HG03097 (cell line): Measurements from ENCODE around the gene PHACTR1.
A peak's percentile ranks its signal among the peaks of the same experiment; 100 is the strongest.
"Not testable (repeated sequence)": the region's sequence is repeated elsewhere in the genome, so short reads cannot be mapped to it uniquely, and the experiment has no call there.

Experiments
- ATAC-seq: cut with Tn5 transposase; IDR thresholded peaks from one replicate; pipeline ENCODE4 v1.9.1; 2021; ENCODE audit not compliant: unreplicated experiment, low FRiP score

Gene PHACTR1

DNA sequence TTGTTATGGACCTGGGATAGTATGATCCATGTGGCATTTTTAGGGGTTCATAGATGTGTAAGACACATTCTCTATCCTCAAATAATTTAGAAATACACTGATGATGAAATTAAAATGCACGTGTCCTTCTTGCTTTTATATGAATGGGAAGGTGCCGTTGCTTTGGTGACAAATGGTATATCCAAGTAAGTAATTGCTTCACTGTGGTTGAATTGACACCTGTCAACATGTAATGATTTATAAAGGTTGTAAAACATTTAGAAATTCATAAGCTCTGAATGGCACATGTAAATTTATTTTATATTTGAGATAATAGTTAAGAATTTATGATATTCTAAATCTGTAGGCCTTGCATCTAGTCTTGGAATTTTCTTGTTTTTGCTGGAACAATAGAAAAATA is 227.0 kb downstream of the PHACTR1 start:
- no peak for ATAC-seq

DNA sequence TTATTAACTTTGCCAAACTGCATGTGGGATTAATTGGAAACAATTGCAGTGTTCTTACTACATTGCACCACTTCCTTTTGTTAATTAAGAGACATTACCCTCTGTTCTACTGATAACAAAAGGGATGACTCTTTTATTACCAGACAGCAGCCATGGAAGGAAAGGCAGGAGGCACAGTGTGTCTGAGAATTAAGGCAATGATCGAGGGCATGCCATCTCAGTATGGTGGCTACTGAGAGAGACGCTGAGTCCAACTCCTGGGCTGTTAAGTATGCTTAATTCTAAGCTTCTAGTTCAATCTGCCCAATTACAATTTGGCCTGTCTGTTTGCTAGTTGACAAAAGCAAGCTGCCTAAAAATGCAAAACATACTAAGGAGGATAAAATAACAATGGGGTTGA is 227.4 kb downstream of the PHACTR1 start:
- no peak for ATAC-seq

DNA sequence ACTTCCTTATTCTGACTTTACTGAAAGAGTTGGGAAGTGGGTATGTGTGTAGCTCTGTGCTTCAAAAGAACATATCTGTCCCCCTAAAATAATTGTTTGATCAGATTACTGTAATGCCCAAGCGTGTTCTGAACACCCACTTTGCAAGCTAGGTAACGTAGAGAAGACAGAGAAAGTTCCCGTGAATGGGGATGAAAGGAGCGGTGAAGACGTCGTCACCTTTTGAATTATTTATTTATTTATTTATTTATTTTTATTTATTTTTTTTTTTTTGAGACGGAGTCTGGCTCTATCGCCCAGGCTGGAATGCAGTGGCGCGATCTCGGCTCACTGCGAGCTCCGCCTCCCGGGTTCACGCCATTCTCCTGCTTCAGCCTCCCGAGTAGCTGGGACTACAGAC is 228.0 kb downstream of the PHACTR1 start:
- ATAC-seq = not testable (repeated sequence)

DNA sequence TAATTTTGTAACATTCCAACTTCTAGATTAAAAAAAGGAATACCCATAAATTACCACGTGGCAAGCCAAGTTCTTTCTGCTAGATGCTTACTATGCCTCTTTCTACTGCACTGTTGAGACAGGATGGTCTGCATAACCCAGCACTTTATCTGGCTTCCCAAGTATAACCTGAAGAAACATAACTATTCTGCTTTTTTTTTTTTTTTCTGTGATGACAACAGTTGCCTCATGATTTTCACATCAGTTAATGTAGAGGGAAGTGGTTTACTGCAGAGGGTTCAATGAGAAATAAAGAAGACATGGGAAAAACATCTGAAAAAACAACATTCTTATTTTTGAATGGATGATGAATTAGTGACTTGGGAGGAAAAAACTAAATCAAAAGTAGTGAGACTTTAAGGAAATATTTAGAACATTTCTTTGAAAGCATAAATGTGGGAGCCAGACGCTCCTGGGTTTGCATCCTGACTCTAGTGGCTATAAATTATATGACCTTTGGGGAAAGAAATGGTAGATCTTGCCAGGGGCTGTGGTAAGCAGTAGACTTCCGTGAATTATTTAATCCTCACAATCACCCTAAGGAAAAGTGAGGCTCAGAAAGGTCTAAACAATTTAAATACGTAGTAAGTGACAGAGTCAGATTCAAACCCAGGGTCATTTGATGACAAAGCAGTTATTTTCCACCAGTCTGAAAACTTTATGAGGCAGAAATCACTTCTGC is 230.7 kb downstream of the PHACTR1 start:
- ATAC-seq = no peak

DNA sequence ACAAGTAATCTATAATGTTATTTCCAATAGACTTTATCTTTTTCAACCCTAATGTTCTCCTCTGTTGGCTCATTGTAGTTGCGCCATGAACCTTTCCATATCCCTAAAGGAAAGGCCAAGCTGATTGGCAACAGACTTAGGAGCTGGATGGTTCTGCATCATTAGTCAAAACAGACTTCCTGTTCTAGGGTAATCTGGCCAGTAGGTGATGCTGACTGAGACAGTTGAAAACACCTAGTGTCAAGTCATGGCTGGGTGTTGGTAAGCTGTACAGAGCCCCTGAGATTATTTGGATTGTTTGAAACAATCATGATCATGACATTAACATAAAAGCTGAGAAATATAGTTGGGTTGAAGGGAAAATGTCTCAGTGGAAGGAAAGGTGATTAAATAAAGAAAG is 231.4 kb downstream of the PHACTR1 start:
- no peak for ATAC-seq

DNA sequence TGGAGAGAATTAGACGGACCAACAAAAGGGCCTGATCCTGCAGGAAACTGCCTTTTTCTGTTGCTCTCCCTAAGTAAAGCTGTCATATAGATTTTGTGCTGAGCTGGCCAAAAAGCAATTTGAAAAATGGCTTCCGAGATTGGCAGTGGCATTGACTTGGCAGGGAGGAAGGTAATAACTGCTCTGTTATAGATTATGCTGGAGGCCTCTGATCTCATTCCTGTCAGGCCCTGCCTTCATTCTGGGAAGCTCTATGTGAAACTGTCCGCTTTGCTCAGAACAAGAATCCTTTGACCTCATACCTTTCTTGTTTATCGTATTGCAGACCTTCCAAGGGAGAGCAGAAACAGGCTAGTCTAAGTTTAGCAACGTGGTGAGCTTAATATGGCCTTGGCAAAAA is 234.4 kb downstream of the PHACTR1 start:
- no peak for ATAC-seq

DNA sequence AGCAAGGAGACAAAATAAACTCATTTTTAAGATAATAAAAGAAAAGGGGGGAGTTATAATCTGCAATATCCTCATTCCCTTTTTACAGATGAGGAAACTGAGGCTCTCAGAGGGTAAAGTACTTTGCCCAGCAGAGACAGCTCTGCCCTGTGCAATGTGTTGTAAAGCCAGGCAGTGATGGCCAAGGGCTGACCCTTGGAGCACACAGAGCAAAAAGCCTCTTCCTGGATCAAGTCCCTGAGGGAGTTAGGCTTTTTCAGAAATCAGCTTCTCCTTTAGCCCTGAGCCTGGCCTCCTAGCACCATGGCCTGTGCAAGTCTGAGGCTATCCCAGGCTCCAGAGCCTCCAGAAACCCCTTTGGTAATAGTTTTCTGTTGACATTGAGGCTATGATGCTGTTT is 234.8 kb downstream of the PHACTR1 start:
- ATAC-seq = no peak

DNA sequence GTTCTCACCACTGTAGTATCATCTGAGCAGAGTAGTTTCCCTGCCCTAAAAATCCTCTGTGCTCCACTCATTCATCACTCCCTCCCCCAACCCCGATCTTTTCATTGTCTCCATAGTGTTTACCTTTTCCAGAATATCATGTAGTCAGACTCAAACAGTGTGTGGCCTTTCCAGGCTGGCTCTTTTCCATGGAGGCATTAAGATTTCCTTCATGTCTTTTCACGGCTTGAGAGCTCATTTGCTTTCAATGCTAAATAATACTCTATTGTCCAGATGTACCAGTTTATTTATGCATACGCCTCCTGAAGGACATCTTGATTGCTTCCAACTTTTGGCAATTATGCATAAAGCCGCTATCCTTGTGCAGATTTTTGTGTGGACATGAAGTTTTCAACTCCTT is 235.8 kb downstream of the PHACTR1 start:
- ATAC-seq = no peak

DNA sequence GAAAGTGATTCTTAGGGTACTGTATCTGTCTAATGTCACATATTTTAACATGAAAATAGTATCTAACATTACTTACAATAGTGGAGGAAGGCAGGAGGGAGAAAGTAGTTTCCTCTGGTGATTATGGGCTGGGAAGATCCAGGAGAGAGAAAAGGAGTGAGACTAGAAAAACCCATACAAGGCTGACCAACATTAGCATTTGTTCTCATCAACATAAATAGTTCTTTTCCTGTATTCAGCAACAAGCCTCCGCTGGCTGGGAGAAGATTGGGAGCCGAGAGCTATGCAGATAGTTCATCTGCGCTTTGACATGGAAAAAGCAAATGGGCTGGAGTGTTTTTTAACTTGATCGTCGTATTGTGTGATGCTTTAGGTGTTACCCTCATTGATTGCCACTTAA is 239.4 kb downstream of the PHACTR1 start:
- ATAC-seq = no peak

DNA sequence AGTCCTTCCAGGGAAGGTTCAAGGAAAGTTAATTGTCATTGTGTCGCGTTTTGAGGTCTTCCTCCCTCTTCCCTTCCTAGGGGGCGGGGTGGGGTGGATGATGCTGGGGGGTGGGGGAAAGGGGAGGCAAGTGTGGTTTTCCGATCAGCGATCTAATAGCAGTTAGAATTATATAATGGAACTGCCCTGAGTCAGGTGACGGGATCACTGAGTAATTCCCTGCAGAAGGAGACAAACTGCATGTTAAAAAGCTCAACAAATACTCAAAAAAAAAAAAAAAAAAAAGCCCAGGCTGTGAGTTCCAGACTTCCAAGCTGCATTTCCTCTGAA is 240.4 kb downstream of the PHACTR1 start:
- ATAC-seq = no peak

DNA sequence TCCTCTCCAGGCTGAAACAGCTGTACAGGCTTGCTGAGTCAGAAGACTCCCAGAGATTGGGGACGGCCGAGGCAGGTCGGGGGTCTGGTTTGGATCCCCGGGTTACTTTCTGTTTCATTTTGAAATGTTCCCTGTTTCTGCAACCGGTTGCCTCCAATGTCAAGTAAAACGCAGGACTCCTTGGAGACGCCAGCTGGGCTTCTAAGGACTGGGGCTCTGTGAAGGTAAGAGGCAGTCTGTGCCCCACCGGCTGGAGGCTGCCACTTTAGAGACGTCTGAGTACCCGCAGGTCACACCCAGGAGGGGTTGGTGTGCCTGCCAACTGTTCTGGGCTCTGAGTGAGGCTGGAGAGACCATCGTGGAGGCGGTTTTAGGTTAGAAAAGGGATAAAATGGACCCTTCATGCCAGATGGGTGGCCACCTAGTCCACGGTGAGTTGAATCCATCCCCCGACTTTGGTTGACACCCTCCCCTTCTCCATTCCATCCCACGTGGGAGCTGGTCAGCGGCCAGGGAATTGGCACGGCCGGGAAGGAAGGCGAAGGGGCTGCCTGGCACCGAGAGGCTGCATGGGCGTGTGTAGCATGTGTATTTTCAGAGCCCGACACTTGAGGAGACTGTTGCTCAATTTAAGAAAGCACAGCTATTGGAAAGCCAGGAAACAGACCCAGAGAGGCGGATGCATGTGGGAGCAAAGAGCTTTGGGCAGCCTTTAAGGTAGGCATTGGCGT is 240.9 kb downstream of the PHACTR1 start:
- ATAC-seq = no peak

DNA sequence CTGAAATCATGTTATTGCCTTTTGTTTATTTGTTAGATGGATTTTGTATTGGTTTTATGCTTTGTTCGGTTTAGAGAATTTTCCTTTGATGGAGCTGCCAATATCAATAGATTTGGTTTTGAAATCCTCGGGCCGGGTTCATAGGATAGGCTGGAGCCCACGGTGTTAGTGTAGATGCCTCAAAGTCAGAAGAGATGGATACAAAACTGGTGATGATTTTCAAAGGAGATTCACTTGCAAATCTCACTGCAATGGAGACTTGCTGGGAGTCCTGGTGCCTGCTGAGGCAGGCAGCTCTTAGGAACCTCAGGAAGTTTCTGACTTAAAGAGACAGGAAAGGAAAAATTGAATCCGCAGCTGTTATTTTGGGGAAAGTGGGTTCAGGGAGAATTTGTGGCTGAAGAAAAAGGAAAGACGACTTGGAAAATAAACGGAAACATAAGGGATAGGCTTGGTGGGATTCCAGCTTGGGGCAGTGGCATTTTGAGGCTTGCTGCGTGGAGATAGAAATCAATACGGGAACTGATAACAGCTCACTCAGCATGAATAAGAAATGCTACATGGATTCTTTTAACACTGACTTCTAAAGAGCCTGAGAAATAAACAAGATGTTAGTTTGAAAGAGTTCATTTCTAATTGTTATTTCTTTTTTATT is 241.6 kb downstream of the PHACTR1 start:
- no peak for ATAC-seq

DNA sequence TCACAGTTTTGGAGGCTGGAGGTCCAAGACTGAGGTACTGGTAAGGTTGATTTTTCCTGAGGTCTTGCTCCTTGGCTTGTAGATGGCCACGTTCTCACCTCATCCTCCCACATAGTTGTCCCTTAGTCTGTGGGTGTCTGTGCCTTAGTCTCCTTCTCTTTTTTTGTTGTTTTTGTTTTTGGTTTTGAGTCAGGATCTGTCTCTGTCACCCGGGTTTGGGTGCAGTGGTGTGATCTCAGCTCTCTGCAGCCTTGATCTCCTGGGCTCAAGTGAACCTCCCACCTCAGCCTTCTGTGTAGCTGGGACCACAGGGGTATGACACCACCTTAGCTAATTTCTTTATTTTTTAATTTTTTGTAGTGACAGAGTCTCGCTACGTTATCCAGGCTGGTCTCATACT is 245.2 kb downstream of the PHACTR1 start:
- no peak for ATAC-seq

DNA sequence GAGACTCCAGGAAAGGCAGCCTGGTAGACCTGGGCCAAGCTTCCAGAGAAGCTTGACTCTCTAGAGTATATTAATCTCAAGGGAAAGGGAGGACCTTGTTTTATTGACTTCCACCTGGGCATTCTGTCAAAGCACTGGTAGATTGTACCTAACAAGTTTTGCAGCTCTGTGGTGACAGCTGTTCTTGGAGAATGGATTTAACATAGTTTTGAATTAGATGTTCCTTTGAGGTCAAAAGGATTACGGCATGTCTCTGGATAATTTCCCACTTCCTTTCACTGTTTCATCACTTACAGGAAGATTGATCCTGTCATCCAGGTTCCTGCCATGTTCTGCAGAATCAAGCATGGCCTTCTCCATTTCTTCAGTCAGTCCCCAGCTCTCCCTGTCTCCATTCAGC is 246.0 kb downstream of the PHACTR1 start:
- no peak for ATAC-seq

DNA sequence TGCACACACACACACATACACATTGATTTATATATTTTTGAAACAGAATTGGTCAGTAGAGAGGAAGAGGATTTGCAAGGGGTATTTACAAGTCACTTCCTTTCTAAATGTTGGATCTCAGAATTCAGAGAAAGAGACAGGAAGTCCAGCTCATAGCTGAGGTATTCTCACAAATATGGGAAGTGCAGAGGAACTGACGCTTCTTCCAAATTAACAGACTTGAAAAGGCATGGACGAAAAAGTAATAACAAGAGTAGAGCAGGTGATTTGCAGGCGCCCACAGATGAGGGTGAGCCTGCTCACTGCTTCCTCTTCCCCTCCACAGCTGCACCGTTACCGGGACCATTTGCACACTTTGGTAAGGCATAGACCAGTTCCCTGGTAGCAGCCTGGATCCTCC is 246.4 kb downstream of the PHACTR1 start:
- peak; percentile 60 for ATAC-seq

DNA sequence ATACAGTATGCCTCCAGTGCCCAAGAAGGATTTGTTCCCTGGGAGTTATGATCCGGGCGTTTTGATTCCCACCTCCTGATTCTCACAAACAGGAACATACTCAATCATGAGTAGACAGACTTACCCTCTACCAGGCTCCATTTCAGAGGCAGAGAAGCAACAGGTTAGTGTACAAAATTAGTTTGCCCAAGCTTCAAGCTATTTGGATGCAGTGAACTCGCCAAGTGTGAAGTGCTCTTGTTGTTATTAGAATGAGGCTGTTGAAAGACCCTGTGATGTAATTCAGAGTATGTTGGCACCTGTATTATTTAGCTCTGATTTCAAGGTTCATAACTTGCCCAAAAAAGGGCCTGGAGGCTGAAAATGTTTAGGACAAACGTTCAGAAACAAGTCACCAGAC is 247.0 kb downstream of the PHACTR1 start:
- no peak for ATAC-seq

DNA sequence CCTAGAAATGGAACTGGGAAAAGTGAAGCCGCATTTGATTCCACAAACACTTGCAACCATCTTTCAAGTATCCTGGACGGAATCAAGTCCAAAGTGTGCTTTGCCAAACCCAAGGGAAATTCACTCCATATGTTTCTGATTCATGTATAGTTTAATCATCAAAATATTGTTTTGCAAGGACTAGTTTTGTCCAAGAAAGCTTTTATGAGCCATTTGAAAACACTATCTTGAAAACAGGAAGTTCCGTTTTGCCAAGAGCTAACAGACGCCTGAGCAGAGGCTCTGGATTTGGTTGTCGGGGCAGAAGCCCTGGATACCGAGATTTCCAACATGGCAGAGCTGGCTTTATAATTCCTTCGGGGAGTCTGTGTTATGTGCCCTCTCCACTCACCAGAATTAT is 251.1 kb downstream of the PHACTR1 start:
- ATAC-seq = no peak

DNA sequence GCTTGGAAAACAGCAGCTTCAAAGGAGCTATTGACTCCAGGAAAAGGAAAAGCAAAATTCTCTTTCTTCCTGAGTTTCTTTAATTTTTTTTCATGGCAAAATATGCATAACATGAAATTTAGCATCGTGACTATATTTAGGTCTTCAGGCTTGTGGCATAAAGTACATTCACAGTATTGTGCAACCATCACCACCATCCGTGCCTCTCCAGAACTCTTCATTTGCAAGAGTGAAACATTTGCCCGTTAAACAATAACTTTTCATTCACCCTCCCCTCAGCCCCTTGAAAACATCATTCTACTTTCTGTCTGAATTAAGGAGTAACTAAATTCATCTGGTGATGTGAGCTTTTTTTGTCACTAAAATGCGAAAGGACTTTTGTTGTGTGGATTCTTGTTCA is 251.7 kb downstream of the PHACTR1 start:
- ATAC-seq = no peak

DNA sequence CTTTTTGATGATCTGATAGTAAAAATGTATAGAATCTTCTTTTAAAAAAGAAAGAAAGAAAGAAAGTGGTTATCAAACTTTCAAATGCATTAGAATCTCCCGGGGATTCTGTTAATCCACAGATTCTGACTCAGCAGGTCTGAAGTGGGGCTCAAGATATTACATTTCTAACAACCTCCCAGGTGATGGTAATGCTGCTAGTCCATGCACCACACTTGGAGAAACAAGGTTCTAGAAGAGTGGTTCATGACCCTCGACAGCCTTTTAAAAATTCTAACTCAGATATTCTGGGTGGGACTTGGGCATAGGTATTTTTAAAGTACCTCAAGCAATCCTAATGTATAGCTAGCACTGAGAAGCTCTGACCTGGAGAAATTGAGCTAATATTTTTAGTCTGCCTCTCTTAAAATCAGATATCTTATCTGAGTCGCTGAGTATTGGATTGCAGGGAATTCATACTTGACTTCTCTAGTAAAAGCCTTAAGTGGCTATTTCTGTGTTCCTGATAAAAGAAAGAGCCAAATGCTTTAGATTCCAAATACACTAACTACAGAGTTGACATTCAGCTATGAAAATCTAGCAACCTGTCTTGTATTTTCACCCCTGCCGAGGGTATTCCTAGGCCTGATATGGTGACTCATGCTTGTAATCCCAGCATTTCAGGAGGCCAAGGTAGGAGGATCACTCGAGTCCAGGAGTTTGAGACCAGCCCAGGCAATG is 252.4 kb downstream of the PHACTR1 start:
- ATAC-seq = no peak

DNA sequence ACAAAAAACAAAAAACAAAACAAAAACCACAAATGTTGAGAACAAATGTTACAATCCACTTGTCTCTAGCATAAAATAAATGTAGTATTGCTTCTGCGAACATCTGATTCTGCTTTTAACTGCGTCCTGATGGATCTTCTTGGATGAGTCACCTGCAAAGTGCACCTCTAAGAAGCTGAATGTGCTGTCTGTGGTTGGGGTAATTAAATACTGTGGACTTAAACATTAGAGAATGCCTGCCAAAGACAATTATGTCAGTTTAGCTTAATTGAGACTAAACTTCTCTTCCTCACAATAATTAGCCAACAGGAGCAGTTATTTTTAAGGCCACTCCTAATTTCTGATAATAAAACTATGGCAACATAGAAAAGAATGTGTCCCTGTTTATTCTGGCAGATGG is 253.4 kb downstream of the PHACTR1 start:
- ATAC-seq = no peak

DNA sequence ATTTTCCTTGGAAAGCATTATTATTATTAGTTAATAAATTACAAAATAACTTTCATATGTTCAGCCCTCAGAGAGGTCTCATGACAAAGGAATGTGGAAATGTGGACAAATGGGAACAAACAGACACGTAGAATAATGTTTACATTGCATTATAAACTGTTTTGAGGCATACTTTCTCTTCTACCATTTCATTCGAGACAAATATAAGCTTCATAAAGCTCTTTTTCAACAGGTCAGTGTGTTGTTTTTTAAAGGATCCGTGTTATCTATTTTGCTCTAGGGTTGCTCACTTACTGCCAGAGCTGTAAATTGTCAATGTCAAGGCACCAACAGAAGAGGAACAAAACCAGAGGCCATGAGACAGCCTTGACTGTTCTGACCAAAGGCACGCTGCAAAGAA is 256.8 kb downstream of the PHACTR1 start:
- no peak for ATAC-seq
